ENCODE results near the gene DNAH6.
A peak's percentile ranks its signal among the peaks of the same experiment; 100 is the strongest.

DNAH6 gene

GRCh38 chr2:84725717-84726116 lies 209.4 kb downstream of the DNAH6 start:
- Histone ChIP-seq H3K4me1 (ENCODE audit: insufficient read depth, insufficient read length) (no peaks in the 10 kb centered on the region), H3K27me3 (ENCODE audit: insufficient read depth, insufficient read length) (no peaks in the 10 kb centered on the region), H3K9me3 (ENCODE audit: insufficient read depth, low read length) (no peaks in the 10 kb centered on the region), H3K4me3 (ENCODE audit: insufficient read length, low read depth) (no peak overlapping the region), H3K36me3 (ENCODE audit: insufficient read depth, insufficient read length, low read length) (no peaks in the 10 kb centered on the region), H3K9ac (ENCODE audit: insufficient read length, low read depth) (no peak overlapping the region)
- TF ChIP-seq ZNF274 (IDR thresholded peaks at IDR 0.05; ENCODE audit: low read depth, low read length) (no peak), SUZ12 (IDR thresholded peaks at IDR 0.05; ENCODE audit: extremely low read depth, insufficient read depth, insufficient read length) (no peak), YY1 (IDR thresholded peaks at IDR 0.05; ENCODE audit: insufficient read depth, insufficient read length) (no peak)
- no peak for DNase-seq (ENCODE audit: low read depth, low spot score)

GRCh38 chr2:84727315-84727714 lies 211.0 kb downstream of the DNAH6 start:
- no peaks in the 10 kb centered on the region for H3K36me3 ChIP-seq (ENCODE audit: insufficient read depth, insufficient read length, low read length)
- H3K4me3 ChIP-seq (ENCODE audit: insufficient read length, low read depth): no peak overlapping the region
- DNase-seq (ENCODE audit: low read depth, low spot score): no peak
- TF ChIP-seq ZNF274 (IDR thresholded peaks at IDR 0.05; ENCODE audit: low read depth, low read length) (no peak), YY1 (IDR thresholded peaks at IDR 0.05; ENCODE audit: insufficient read depth, insufficient read length) (no peak), SUZ12 (IDR thresholded peaks at IDR 0.05; ENCODE audit: extremely low read depth, insufficient read depth, insufficient read length) (no peak)
- H3K4me1 ChIP-seq (ENCODE audit: insufficient read depth, insufficient read length): no peaks in the 10 kb centered on the region
- H3K27me3 ChIP-seq (ENCODE audit: insufficient read depth, insufficient read length): no peaks in the 10 kb centered on the region
- H3K9me3 ChIP-seq (ENCODE audit: insufficient read depth, low read length): no peaks in the 10 kb centered on the region
- H3K9ac ChIP-seq (ENCODE audit: insufficient read length, low read depth): no peak overlapping the region

DNA sequence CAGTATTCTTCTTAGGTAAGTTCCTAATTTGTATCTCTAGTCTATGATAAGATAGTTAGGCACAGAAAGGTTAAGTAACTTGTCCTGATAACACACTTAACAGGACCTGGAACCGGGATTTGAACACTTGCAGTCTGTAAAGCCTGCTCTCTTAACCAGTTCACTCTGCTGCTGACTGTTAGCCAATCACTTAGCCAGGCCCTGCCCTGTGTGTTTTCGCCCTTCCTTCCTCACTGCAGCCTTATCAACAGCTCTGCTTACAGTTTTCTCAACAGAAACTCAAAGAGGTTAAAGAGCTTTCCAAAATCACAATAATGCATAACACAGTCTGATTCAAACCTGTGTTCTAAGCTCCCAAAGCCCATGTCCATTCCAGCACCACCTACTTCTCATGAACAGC lies 212.9 kb downstream of the DNAH6 start:
- no peak for TF ChIP-seq YY1 (IDR thresholded peaks at IDR 0.05; ENCODE audit: insufficient read depth, insufficient read length)
- no peak for TF ChIP-seq ZNF274 (IDR thresholded peaks at IDR 0.05; ENCODE audit: low read depth, low read length)
- TF ChIP-seq SUZ12 (IDR thresholded peaks at IDR 0.05; ENCODE audit: extremely low read depth, insufficient read depth, insufficient read length): no peak
- H3K9me3 ChIP-seq (ENCODE audit: insufficient read depth, low read length): no peaks in the 10 kb centered on the region
- no peak for DNase-seq (ENCODE audit: low read depth, low spot score)

DNA sequence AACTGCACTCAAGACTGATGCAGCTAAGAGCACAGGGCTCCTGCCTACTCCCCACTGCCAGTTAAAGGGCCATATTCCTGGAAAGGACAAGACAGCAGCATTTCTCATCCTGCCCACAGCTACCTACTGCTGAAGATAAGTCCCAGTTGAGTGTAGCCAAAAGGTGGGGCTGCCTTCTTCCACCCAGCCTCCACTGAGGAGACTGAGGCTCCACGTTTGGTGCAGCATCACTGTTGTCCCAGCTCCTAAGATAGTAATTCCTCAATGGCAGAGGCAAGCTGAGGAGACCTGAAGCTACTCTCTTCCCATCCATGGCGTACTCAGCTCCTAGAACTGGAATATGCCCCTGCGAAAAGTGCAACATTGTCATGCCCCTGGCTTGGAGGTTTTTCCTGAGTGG lies 214.9 kb downstream of the DNAH6 start:
- H3K4me3 ChIP-seq (ENCODE audit: insufficient read length, low read depth): no peak overlapping the region
- no peaks in the 10 kb centered on the region for H3K4me1 ChIP-seq (ENCODE audit: insufficient read depth, insufficient read length)
- H3K9ac ChIP-seq (ENCODE audit: insufficient read length, low read depth): no peak overlapping the region
- no peak for DNase-seq (ENCODE audit: low read depth, low spot score)
- no peak for TF ChIP-seq ZNF274 (IDR thresholded peaks at IDR 0.05; ENCODE audit: low read depth, low read length)
- no peaks in the 10 kb centered on the region for H3K36me3 ChIP-seq (ENCODE audit: insufficient read depth, insufficient read length, low read length)
- H3K9me3 ChIP-seq (ENCODE audit: insufficient read depth, low read length): no peaks in the 10 kb centered on the region
- H3K27me3 ChIP-seq (ENCODE audit: insufficient read depth, insufficient read length): no peaks in the 10 kb centered on the region

More for the DNA sequence above, 212.9 kb downstream of the DNAH6 start:
- no peaks in the 10 kb centered on the region for H3K4me1 ChIP-seq (ENCODE audit: insufficient read depth, insufficient read length)
- H3K36me3 ChIP-seq (ENCODE audit: insufficient read depth, insufficient read length, low read length): no peaks in the 10 kb centered on the region
- H3K4me3 ChIP-seq (ENCODE audit: insufficient read length, low read depth): no peak overlapping the region
- no peaks in the 10 kb centered on the region for H3K27me3 ChIP-seq (ENCODE audit: insufficient read depth, insufficient read length)
- H3K9ac ChIP-seq (ENCODE audit: insufficient read length, low read depth): no peak overlapping the region

- no peaks in the 10 kb centered on the region for H3K9me3 ChIP-seq (ENCODE audit: insufficient read depth, low read length)
- no peak for DNase-seq (ENCODE audit: low read depth, low spot score)
- no peak overlapping the region for H3K9ac ChIP-seq (ENCODE audit: insufficient read length, low read depth)
- H3K27me3 ChIP-seq (ENCODE audit: insufficient read depth, insufficient read length): no peaks in the 10 kb centered on the region
- H3K4me3 ChIP-seq (ENCODE audit: insufficient read length, low read depth): no peak overlapping the region
- TF ChIP-seq SUZ12 (IDR thresholded peaks at IDR 0.05; ENCODE audit: extremely low read depth, insufficient read depth, insufficient read length) (no peak), ZNF274 (IDR thresholded peaks at IDR 0.05; ENCODE audit: low read depth, low read length) (no peak), YY1 (IDR thresholded peaks at IDR 0.05; ENCODE audit: insufficient read depth, insufficient read length) (no peak)
- H3K36me3 ChIP-seq (ENCODE audit: insufficient read depth, insufficient read length, low read length): no peaks in the 10 kb centered on the region
- H3K4me1 ChIP-seq (ENCODE audit: insufficient read depth, insufficient read length): no peaks in the 10 kb centered on the region
Observed at GRCh38 chr2:84732897-84733778, 216.8 kb downstream of the DNAH6 start.

DNA sequence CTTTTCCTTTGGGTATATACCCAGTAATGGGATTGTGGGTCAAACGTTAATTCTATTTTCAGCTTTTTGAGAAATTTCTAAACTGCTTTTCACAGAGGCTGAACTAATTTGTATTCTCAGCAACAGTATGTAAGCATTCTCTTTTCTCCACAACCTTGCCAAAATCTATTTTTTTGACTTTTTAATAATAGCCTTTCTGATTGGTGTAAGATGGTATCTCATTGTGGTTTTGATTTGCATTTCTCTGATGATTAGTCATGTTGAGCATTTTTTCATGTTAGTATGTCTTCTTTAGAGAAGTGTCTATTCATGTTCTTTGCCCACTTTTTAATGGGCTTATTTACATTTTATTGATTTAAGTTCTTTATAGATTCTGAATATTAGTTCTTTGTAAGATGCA lies 219.1 kb downstream of the DNAH6 start:
- H3K27me3 ChIP-seq (ENCODE audit: insufficient read depth, insufficient read length): no peaks in the 10 kb centered on the region
- no peak for DNase-seq (ENCODE audit: low read depth, low spot score)
- no peak overlapping the region for H3K4me3 ChIP-seq (ENCODE audit: insufficient read length, low read depth)
- H3K9ac ChIP-seq (ENCODE audit: insufficient read length, low read depth): no peak overlapping the region
- no peaks in the 10 kb centered on the region for H3K9me3 ChIP-seq (ENCODE audit: insufficient read depth, low read length)
- no peak for TF ChIP-seq ZNF274 (IDR thresholded peaks at IDR 0.05; ENCODE audit: low read depth, low read length)
- TF ChIP-seq SUZ12 (IDR thresholded peaks at IDR 0.05; ENCODE audit: extremely low read depth, insufficient read depth, insufficient read length): no peak
- no peak for TF ChIP-seq YY1 (IDR thresholded peaks at IDR 0.05; ENCODE audit: insufficient read depth, insufficient read length)
- no peaks in the 10 kb centered on the region for H3K4me1 ChIP-seq (ENCODE audit: insufficient read depth, insufficient read length)
- H3K36me3 ChIP-seq (ENCODE audit: insufficient read depth, insufficient read length, low read length): no peaks in the 10 kb centered on the region

DNA sequence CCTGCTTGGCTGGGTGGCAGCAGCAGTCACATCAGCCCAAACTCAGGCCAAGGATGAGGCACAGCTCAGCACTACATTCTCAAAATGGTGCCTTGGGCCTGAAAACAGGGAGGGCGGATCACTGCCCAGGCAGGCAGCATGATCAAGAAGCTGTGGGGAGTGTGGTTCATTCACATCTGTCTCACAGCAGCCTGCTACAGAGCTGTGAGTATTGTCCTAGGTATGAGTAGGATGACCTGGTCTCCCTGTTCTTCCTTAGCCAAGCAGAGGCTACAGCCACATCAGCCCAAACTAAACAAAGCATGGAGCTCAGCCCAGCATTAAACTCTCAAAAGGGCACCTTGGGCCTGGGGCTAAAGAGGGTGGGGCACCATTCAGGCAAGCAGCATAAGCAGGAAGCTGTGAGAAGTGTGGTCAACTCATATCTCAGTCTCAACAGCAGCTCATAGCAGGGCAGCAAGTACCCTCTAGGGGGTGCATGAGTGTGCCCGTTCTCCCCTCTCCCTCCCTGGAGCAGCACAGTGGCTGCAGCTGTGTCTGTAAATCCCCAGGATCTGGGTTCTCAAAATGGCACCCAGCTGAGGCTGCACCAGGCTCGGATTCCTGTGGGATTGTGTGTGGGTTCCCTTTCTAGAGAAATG lies 225.0 kb downstream of the DNAH6 start:
- TF ChIP-seq ZNF274 (IDR thresholded peaks at IDR 0.05; ENCODE audit: low read depth, low read length) (no peak), YY1 (IDR thresholded peaks at IDR 0.05; ENCODE audit: insufficient read depth, insufficient read length) (peak; percentile 12), SUZ12 (IDR thresholded peaks at IDR 0.05; ENCODE audit: extremely low read depth, insufficient read depth, insufficient read length) (no peak)
- H3K9ac ChIP-seq (ENCODE audit: insufficient read length, low read depth): no peak overlapping the region
- DNase-seq (ENCODE audit: low read depth, low spot score): peak; percentile 16
- H3K4me3 ChIP-seq (ENCODE audit: insufficient read length, low read depth): no peak overlapping the region
- H3K9me3 ChIP-seq (ENCODE audit: insufficient read depth, low read length): no peaks in the 10 kb centered on the region
- no peaks in the 10 kb centered on the region for H3K36me3 ChIP-seq (ENCODE audit: insufficient read depth, insufficient read length, low read length)
- H3K4me1 ChIP-seq (ENCODE audit: insufficient read depth, insufficient read length): peaks cover 4% of the 10 kb centered on the region
- H3K27me3 ChIP-seq (ENCODE audit: insufficient read depth, insufficient read length): no peaks in the 10 kb centered on the region

Measured in NT2/D1 (cell line).